ENCODE data around the gene KDM2B.

DNA sequence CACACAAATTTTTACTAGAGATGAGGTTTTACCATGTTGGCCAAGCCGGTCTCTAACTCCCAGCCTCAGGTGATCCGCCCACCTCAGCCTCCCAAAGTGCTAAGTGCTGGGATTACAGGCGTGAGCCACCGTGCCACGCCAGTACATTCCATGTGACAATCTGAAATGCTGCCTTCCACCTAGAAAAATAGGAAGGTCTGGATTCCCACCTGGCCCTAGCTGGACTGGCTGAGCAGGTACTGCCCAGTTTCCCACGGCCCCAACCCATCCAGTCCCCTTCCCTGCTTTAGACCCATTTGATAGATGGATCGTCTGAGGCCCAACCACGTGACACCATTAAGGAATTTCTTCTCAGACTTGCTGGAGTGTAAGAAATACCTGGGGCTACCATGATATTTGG lies 55.4 kb downstream of the KDM2B start:
- TF ChIP-seq, protein P1, sequence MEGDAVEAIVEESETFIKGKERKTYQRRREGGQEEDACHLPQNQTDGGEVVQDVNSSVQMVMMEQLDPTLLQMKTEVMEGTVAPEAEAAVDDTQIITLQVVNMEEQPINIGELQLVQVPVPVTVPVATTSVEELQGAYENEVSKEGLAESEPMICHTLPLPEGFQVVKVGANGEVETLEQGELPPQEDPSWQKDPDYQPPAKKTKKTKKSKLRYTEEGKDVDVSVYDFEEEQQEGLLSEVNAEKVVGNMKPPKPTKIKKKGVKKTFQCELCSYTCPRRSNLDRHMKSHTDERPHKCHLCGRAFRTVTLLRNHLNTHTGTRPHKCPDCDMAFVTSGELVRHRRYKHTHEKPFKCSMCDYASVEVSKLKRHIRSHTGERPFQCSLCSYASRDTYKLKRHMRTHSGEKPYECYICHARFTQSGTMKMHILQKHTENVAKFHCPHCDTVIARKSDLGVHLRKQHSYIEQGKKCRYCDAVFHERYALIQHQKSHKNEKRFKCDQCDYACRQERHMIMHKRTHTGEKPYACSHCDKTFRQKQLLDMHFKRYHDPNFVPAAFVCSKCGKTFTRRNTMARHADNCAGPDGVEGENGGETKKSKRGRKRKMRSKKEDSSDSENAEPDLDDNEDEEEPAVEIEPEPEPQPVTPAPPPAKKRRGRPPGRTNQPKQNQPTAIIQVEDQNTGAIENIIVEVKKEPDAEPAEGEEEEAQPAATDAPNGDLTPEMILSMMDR (IDR thresholded peaks at IDR 0.05), result no peak
- no peak for TF ChIP-seq EZH2 (IDR thresholded peaks at IDR 0.05; ENCODE audit: borderline replicate concordance, insufficient read depth, low read depth, low read length, poor library complexity, severe bottlenecking)
